ENCODE measurements around the gene TRIP13.

The TRIP13 gene

DNA sequence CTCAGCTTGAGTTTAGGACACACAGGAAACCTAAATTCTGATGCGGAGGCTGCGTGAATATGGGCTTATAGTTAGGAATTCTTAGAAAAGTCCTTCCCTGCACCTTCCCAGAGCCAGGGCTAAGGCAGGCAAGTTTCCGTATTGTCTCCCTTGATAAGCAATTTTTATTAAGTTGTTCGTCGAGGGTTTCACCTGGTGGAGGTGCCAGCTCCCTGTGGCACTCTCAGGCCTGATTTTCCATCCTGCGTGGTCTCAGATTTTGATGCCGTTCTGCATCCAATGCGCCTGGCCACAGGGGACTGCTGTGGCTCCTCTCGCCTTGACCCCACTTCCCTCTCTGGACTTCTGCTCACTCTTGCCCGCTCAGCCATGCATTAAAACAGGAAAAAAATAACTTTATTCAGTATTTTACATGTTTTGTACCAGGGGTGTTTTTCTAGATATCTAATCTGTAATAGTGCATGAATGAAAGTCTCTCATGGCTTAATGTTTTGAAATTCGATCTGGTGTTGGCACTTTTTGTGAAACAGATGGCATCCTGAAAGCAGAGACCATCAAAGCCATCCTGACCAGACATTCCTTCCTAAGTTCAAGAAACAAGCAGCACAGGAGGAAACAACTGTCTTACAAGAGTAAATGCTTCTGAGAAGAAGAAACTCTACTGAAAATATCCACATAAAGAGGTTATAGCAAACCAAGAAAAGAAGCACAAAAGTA lies 50.7 kb downstream of the TRIP13 start:
- TF ChIP-seq, protein P1, sequence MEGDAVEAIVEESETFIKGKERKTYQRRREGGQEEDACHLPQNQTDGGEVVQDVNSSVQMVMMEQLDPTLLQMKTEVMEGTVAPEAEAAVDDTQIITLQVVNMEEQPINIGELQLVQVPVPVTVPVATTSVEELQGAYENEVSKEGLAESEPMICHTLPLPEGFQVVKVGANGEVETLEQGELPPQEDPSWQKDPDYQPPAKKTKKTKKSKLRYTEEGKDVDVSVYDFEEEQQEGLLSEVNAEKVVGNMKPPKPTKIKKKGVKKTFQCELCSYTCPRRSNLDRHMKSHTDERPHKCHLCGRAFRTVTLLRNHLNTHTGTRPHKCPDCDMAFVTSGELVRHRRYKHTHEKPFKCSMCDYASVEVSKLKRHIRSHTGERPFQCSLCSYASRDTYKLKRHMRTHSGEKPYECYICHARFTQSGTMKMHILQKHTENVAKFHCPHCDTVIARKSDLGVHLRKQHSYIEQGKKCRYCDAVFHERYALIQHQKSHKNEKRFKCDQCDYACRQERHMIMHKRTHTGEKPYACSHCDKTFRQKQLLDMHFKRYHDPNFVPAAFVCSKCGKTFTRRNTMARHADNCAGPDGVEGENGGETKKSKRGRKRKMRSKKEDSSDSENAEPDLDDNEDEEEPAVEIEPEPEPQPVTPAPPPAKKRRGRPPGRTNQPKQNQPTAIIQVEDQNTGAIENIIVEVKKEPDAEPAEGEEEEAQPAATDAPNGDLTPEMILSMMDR (IDR thresholded peaks at IDR 0.05; ENCODE audit: low read depth, low read length): no peak
- TF ChIP-seq EZH2phosphoT487 (IDR thresholded peaks at IDR 0.05; ENCODE audit: low read depth): no peak
- Histone ChIP-seq H3K27ac (ENCODE audit: low read length) (no peak overlapping the region), H4K20me1 (ENCODE audit: insufficient read depth, low read length) (no peaks in the 10 kb centered on the region), H3K36me3 (replicated peaks; ENCODE audit: low read depth, low read length) (no peaks in the 10 kb centered on the region), H3K9ac (ENCODE audit: low read length) (no peak overlapping the region), H3K4me2 (ENCODE audit: low read length) (no peak overlapping the region), H3K27me3 (ENCODE audit: low read depth, low read length) (peaks cover 7% of the 10 kb centered on the region; the same call in 1 of the 2 replicates), H3K4me1 (ENCODE audit: low read length) (no peaks in the 10 kb centered on the region), H2AFZ (ENCODE audit: low read depth, low read length) (no peak overlapping the region), H3K9me3 (ENCODE audit: insufficient read depth, low read length) (no peaks in the 10 kb centered on the region), H3K4me3 (ENCODE audit: low read length) (no peak overlapping the region), H3K79me2 (ENCODE audit: low read length) (no peaks in the 10 kb centered on the region)

DNA sequence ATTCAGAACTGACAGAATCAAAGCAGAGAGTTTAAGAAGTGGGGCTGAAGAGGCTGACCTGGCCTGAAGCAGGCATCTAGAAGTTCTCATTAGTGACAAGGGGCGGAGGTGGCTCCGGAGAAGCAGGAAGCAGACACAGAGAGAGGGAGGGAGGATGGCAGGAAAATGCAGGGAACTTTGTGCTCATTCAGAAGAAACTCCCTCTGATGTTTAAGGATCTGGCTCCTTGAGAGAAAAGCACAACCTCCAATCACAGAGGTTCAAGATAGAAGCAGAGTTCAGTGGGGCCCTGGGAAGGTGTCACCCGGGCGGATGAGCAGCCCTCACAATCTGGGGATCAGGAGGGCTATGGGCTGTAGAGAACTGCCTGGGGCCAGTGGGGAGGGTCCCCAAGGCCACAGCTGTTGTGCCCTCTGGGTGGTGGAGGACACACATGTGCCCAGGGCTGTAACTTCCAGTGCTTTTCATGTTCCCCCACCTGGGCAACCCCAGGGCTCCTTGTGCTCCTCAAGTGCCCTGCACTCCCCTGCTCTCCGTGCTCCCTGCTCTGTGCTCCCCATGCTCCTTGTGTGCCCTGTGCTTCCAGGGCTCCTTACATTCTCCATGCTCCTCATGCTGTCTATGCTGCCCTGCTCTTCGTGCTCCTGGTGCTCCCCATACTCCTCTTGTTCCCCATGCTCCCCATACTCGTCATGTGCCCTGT lies 51.4 kb downstream of the TRIP13 start:
- H3K36me3 ChIP-seq (replicated peaks; ENCODE audit: low read depth, low read length): no peaks in the 10 kb centered on the region
- H3K27me3 ChIP-seq (ENCODE audit: low read depth, low read length): peaks cover 7% of the 10 kb centered on the region; the same call in 1 of the 2 replicates
- H3K4me1 ChIP-seq (ENCODE audit: low read length): no peaks in the 10 kb centered on the region
- TF ChIP-seq, protein P1 (IDR thresholded peaks at IDR 0.05; ENCODE audit: low read depth, low read length): no peak
- TF ChIP-seq EZH2phosphoT487 (IDR thresholded peaks at IDR 0.05; ENCODE audit: low read depth): no peak
- no peak overlapping the region for H3K4me2 ChIP-seq (ENCODE audit: low read length)
- no peak overlapping the region for H3K27ac ChIP-seq (ENCODE audit: low read length)
- no peak overlapping the region for H3K9ac ChIP-seq (ENCODE audit: low read length)
- no peak overlapping the region for H3K4me3 ChIP-seq (ENCODE audit: low read length)
- no peaks in the 10 kb centered on the region for H3K79me2 ChIP-seq (ENCODE audit: low read length)
- H4K20me1 ChIP-seq (ENCODE audit: insufficient read depth, low read length): no peaks in the 10 kb centered on the region
- no peaks in the 10 kb centered on the region for H3K9me3 ChIP-seq (ENCODE audit: insufficient read depth, low read length)
- no peak overlapping the region for H2AFZ ChIP-seq (ENCODE audit: low read depth, low read length)

DNA sequence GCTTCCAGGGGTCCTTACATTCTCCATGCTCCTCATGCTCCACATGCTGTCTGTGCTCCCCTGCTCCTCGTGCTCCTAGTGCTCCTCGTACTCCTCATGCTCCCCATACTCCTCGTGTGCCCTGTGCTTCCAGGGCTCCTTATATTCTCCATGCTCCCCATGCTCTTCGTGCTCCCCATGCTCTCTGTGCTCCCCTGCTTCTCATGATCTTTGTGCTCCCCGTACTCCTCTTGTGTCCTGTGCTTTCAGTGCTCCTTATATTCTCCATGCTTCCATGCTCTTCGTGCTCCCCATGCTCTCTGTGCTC lies 51.9 kb downstream of the TRIP13 start:
- Histone ChIP-seq H3K79me2 (ENCODE audit: low read length) (no peaks in the 10 kb centered on the region), H3K4me3 (ENCODE audit: low read length) (no peak overlapping the region), H3K27ac (ENCODE audit: low read length) (no peak overlapping the region), H4K20me1 (ENCODE audit: insufficient read depth, low read length) (no peaks in the 10 kb centered on the region), H3K4me1 (ENCODE audit: low read length) (peaks cover under 1% of the 10 kb centered on the region; the same call in 1 of the 2 replicates), H3K36me3 (replicated peaks; ENCODE audit: low read depth, low read length) (no peaks in the 10 kb centered on the region), H2AFZ (ENCODE audit: low read depth, low read length) (no peak overlapping the region), H3K4me2 (ENCODE audit: low read length) (no peak overlapping the region), H3K9me3 (ENCODE audit: insufficient read depth, low read length) (no peaks in the 10 kb centered on the region), H3K9ac (ENCODE audit: low read length) (no peak overlapping the region), H3K27me3 (ENCODE audit: low read depth, low read length) (peaks cover 7% of the 10 kb centered on the region; the same call in 1 of the 2 replicates)
- TF ChIP-seq EZH2phosphoT487 (IDR thresholded peaks at IDR 0.05; ENCODE audit: low read depth): no peak
- TF ChIP-seq, protein P1 (IDR thresholded peaks at IDR 0.05; ENCODE audit: low read depth, low read length): no peak

DNA sequence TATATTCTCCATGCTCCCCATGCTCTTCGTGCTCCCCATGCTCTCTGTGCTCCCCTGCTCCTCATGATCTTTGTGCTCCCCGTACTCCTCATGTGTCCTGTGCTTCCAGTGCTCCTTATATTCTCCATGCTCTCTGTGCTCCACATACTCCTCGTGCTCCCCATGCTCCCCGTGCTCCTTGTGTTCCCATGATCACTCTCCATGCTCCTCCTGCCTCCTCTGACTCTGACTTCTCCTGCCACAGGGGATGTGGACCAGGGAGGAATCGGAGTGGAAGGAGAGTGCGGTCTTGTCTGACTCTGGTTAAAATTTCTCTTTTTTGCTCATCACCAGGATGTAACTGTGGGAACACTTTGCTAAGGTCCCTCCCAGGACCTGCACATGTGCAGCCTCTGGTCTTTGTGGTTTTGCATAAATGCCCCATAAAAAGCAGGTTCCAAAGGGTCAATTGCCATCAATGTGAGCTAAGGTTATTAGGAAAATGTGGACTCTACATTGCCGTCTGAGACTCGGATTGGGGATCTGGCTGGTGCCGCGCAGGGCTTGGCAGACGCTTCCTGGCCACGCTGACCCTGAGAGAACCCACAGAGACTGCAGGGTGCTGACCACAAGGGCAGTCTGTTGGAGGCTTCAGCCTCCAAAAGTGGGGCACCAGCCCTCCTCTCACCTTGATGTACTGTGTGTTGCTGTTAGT lies 52.5 kb downstream of the TRIP13 start:
- no peak overlapping the region for H2AFZ ChIP-seq (ENCODE audit: low read depth, low read length)
- H3K4me3 ChIP-seq (ENCODE audit: low read length): no peak overlapping the region
- H3K9me3 ChIP-seq (ENCODE audit: insufficient read depth, low read length): no peaks in the 10 kb centered on the region
- TF ChIP-seq, protein P1 (IDR thresholded peaks at IDR 0.05; ENCODE audit: low read depth, low read length): no peak
- TF ChIP-seq EZH2phosphoT487 (IDR thresholded peaks at IDR 0.05; ENCODE audit: low read depth): no peak
- no peak overlapping the region for H3K9ac ChIP-seq (ENCODE audit: low read length)
- H4K20me1 ChIP-seq (ENCODE audit: insufficient read depth, low read length): no peaks in the 10 kb centered on the region
- no peak overlapping the region for H3K27ac ChIP-seq (ENCODE audit: low read length)
- H3K4me2 ChIP-seq (ENCODE audit: low read length): no peak overlapping the region
- H3K36me3 ChIP-seq (replicated peaks; ENCODE audit: low read depth, low read length): no peaks in the 10 kb centered on the region
- no peaks in the 10 kb centered on the region for H3K79me2 ChIP-seq (ENCODE audit: low read length)
- H3K4me1 ChIP-seq (ENCODE audit: low read length): peaks cover 6% of the 10 kb centered on the region
- H3K27me3 ChIP-seq (ENCODE audit: low read depth, low read length): peaks cover 7% of the 10 kb centered on the region; the same call in 1 of the 2 replicates
